Kidney tubule cell (primary cell): ENCODE measurements around the gene FAM76A.
"Not testable (repeated sequence)": the region's sequence is repeated elsewhere in the genome, so short reads cannot be mapped to it uniquely, and the experiment has no call there.

Source experiments
- DNase-seq: peaks from one replicate; pipeline ENCODE4 v3.0.0-alpha.2; 2018; ENCODE audit warnings: low spot score

Gene FAM76A

GRCh38 chr1:27724961-27725373 lies 794 bp upstream of the FAM76A start:
- peak; percentile 7 for DNase-seq

GRCh38 chr1:27726173-27727044 lies 648 bp downstream of the FAM76A start:
- peak; percentile 57 for DNase-seq

- DNase-seq: peak; percentile 27
These were observed 1.4 kb downstream of the FAM76A start for GRCh38 chr1:27727126-27727525.

- DNase-seq: no peak
These were observed 10.5 kb downstream of the FAM76A start for GRCh38 chr1:27736252-27736651.

- DNase-seq: no peak
These were observed 15.4 kb downstream of the FAM76A start for GRCh38 chr1:27741121-27741520.

- DNase-seq: no peak
These were observed 18.8 kb downstream of the FAM76A start for GRCh38 chr1:27744556-27744955.

GRCh38 chr1:27745466-27745865 lies 19.7 kb downstream of the FAM76A start:
- no peak for DNase-seq

- no peak for DNase-seq
These were observed 26.6 kb downstream of the FAM76A start for GRCh38 chr1:27752360-27752759.

- DNase-seq: no peak
These were observed 29.5 kb downstream of the FAM76A start for GRCh38 chr1:27755286-27755685.

- no peak for DNase-seq
These were observed 30.1 kb downstream of the FAM76A start for GRCh38 chr1:27755865-27756264.

GRCh38 chr1:27759236-27759635 lies 33.5 kb downstream of the FAM76A start:
- no peak for DNase-seq

GRCh38 chr1:27760426-27760825 lies 34.7 kb downstream of the FAM76A start:
- DNase-seq: no peak

- DNase-seq: no peak
These were observed 36.3 kb downstream of the FAM76A start for GRCh38 chr1:27762033-27762432.

GRCh38 chr1:27763358-27763757 lies 37.6 kb downstream of the FAM76A start:
- no peak for DNase-seq

GRCh38 chr1:27770293-27770830 lies 44.6 kb downstream of the FAM76A start:
- DNase-seq: no peak

- no peak for DNase-seq
These were observed 46.5 kb downstream of the FAM76A start for GRCh38 chr1:27772036-27772931.

GRCh38 chr1:27772932-27773825 lies 47.4 kb downstream of the FAM76A start, which contains the start of gene STX12:
STX12 (plus strand) TSS chr1:27773219; CDS start chr1:27773308, 89 bp downstream.
- DNase-seq: peak; percentile 100

- peak; percentile 42 for DNase-seq
These were observed 48.2 kb downstream of the FAM76A start for GRCh38 chr1:27773826-27774445.

- DNase-seq: no peak
These were observed 48.9 kb downstream of the FAM76A start for GRCh38 chr1:27774654-27775053.

GRCh38 chr1:27775336-27775735 lies 49.6 kb downstream of the FAM76A start:
- not testable (repeated sequence) for DNase-seq

GRCh38 chr1:27776276-27776675 lies 50.5 kb downstream of the FAM76A start:
- DNase-seq: not testable (repeated sequence)
